ENCODE results near the gene DCBLD2.

DCBLD2 gene

GRCh38 chr3:98920166-98920565 lies 18.7 kb upstream of the DCBLD2 start:
- no peak for TF ChIP-seq CTCF (IDR thresholded peaks at IDR 0.05; ENCODE audit: insufficient read depth, low read length, poor library complexity, severe bottlenecking)
- no peaks in the 10 kb centered on the region for H3K27me3 ChIP-seq (replicated peaks; ENCODE audit: control insufficient read depth, insufficient read depth, low read length)
- H3K4me3 ChIP-seq (replicated peaks; ENCODE audit: low read depth, low read length): no peak overlapping the region
- no peaks in the 10 kb centered on the region for H3K36me3 ChIP-seq (ENCODE audit: control insufficient read depth, insufficient read depth, low read length)
- no peak for DNase-seq (ENCODE audit: extremely low read depth, insufficient read length)

GRCh38 chr3:98918586-98918985 lies 17.1 kb upstream of the DCBLD2 start:
- Histone ChIP-seq H3K36me3 (ENCODE audit: control insufficient read depth, insufficient read depth, low read length) (no peaks in the 10 kb centered on the region), H3K4me3 (replicated peaks; ENCODE audit: low read depth, low read length) (no peak overlapping the region), H3K27me3 (replicated peaks; ENCODE audit: control insufficient read depth, insufficient read depth, low read length) (no peaks in the 10 kb centered on the region)
- no peak for TF ChIP-seq CTCF (IDR thresholded peaks at IDR 0.05; ENCODE audit: insufficient read depth, low read length, poor library complexity, severe bottlenecking)
- DNase-seq (ENCODE audit: extremely low read depth, insufficient read length): no peak

GRCh38 chr3:98917608-98918007 lies 16.1 kb upstream of the DCBLD2 start:
- no peak for TF ChIP-seq CTCF (IDR thresholded peaks at IDR 0.05; ENCODE audit: insufficient read depth, low read length, poor library complexity, severe bottlenecking)
- no peak overlapping the region for H3K4me3 ChIP-seq (replicated peaks; ENCODE audit: low read depth, low read length)

GRCh38 chr3:98914210-98915080 lies 12.9 kb upstream of the DCBLD2 start:
- Histone ChIP-seq H3K4me3 (replicated peaks; ENCODE audit: low read depth, low read length) (no peak overlapping the region), H3K36me3 (ENCODE audit: control insufficient read depth, insufficient read depth, low read length) (no peaks in the 10 kb centered on the region), H3K27me3 (replicated peaks; ENCODE audit: control insufficient read depth, insufficient read depth, low read length) (no peaks in the 10 kb centered on the region)
- DNase-seq (ENCODE audit: extremely low read depth, insufficient read length): no peak
- TF ChIP-seq CTCF (IDR thresholded peaks at IDR 0.05; ENCODE audit: insufficient read depth, low read length, poor library complexity, severe bottlenecking): no peak

More at GRCh38 chr3:98917608-98918007, 16.1 kb upstream of the DCBLD2 start:
- no peak for DNase-seq (ENCODE audit: extremely low read depth, insufficient read length)
- no peaks in the 10 kb centered on the region for H3K27me3 ChIP-seq (replicated peaks; ENCODE audit: control insufficient read depth, insufficient read depth, low read length)
- H3K36me3 ChIP-seq (ENCODE audit: control insufficient read depth, insufficient read depth, low read length): no peaks in the 10 kb centered on the region

- DNase-seq (ENCODE audit: extremely low read depth, insufficient read length): no peak
- H3K36me3 ChIP-seq (ENCODE audit: control insufficient read depth, insufficient read depth, low read length): no peaks in the 10 kb centered on the region
- H3K4me3 ChIP-seq (replicated peaks; ENCODE audit: low read depth, low read length): no peak overlapping the region
- H3K27me3 ChIP-seq (replicated peaks; ENCODE audit: control insufficient read depth, insufficient read depth, low read length): no peaks in the 10 kb centered on the region
- TF ChIP-seq CTCF (IDR thresholded peaks at IDR 0.05; ENCODE audit: insufficient read depth, low read length, poor library complexity, severe bottlenecking): no peak
These were observed 11.0 kb upstream of the DCBLD2 start for GRCh38 chr3:98912448-98912847.
